ENCODE results near the gene GP9. TPM values are rescaled to one million over a fixed set of nuclear protein-coding genes. Genes with fewer than 3 reads are reported as not detected.

The GP9 gene
- total and polyA plus RNA-seq, 2 donors from 2014 or later: 0.49 TPM; not detected in 1

DNA sequence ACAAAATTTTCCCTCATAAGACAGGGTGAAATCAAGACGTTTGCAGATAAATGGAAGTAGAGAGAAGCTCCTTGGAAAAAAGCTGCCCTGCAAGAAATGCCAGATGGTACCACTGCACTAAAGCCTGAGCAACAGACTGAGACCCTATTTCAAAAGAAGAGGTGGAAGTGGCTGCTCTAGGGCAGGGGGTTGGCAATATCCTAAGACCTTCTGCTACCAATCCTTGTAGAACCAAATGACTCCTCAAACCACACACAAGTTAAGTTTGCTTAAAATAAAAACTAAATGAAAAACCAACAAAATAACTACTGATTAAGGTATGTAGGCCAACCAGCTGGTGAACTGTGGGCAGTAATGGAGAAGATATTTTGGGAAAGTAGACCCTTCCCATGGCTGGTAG is 39.7 kb downstream of the GP9 start:
- FAIRE-seq: no peak
- intact Hi-C loops (cut with DNase I): no loop called here
- no peak overlapping the region for H3K4me3 ChIP-seq (ENCODE audit: low read length in 3 of 3)

GRCh38 chr3:129101370-129102138 is 41.0 kb downstream of the GP9 start:
- TF ChIP-seq, protein P1, sequence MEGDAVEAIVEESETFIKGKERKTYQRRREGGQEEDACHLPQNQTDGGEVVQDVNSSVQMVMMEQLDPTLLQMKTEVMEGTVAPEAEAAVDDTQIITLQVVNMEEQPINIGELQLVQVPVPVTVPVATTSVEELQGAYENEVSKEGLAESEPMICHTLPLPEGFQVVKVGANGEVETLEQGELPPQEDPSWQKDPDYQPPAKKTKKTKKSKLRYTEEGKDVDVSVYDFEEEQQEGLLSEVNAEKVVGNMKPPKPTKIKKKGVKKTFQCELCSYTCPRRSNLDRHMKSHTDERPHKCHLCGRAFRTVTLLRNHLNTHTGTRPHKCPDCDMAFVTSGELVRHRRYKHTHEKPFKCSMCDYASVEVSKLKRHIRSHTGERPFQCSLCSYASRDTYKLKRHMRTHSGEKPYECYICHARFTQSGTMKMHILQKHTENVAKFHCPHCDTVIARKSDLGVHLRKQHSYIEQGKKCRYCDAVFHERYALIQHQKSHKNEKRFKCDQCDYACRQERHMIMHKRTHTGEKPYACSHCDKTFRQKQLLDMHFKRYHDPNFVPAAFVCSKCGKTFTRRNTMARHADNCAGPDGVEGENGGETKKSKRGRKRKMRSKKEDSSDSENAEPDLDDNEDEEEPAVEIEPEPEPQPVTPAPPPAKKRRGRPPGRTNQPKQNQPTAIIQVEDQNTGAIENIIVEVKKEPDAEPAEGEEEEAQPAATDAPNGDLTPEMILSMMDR (IDR thresholded peaks at IDR 0.05; ENCODE audit: borderline replicate concordance, extremely low read depth, insufficient read depth): no peak
- no peak for FAIRE-seq

More for the DNA sequence above, 39.7 kb downstream of the GP9 start:
- no peaks in the 10 kb centered on the region for H3K9me3 ChIP-seq (ENCODE audit: control insufficient read depth in 2 of 3, insufficient read depth in 1 of 3, low read length in 3 of 3)
- H3K4me1 ChIP-seq (ENCODE audit: control insufficient read depth in 2 of 3, insufficient read depth in 2 of 3, low read depth in 1 of 3, low read length in 3 of 3): peaks cover 0 to 3% (median 0%) of the 10 kb centered on the region in 3 donors
- H3K27ac ChIP-seq (ENCODE audit: low read depth in 2 of 2, low read length in 2 of 2): no peak overlapping the region
- no peak overlapping the region for H3K9ac ChIP-seq (ENCODE audit: low read length in 3 of 3)
- peaks cover 0 to 2% (median 2%) of the 10 kb centered on the region in 3 donors for H3K36me3 ChIP-seq (ENCODE audit: control insufficient read depth in 2 of 3, insufficient read depth in 3 of 3, low read length in 3 of 3)
- TF ChIP-seq, protein P1 (IDR thresholded peaks at IDR 0.05; ENCODE audit: borderline replicate concordance, extremely low read depth, insufficient read depth): no peak
- DNase-seq: no peak
- no peaks in the 10 kb centered on the region for H3K27me3 ChIP-seq (ENCODE audit: control insufficient read depth, insufficient read depth, low read length)

DNA sequence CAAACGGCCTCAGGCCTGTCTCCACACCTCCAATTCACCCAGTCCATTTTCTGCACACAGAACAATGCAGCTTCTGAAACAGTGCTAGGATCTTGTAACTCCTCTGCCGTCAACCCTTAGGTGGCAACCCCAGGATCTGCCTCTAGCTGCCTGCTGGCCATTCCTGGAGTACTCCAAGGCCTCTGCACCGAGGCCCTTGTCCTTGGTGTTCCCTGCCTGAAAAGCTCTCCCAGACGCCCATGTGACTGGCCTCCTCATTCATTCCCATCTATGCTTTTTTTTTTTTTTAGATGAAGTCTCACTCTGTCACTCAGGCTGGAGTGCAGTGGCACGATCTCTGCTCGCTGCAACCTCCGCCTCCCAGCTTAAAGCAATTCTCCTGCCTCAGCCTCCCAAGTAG is 42.7 kb downstream of the GP9 start:
- Histone ChIP-seq H3K27ac (ENCODE audit: low read depth in 2 of 2, low read length in 2 of 2) (no peak overlapping the region), H3K4me3 (ENCODE audit: low read length in 3 of 3) (no peak overlapping the region)

More at GRCh38 chr3:129101370-129102138, 41.0 kb downstream of the GP9 start:
- intact Hi-C loops (cut with DNase I): no loop called here
- peaks cover 0 to under 1% (median 0%) of the 10 kb centered on the region in 3 donors for H3K36me3 ChIP-seq (ENCODE audit: control insufficient read depth in 2 of 3, insufficient read depth in 3 of 3, low read length in 3 of 3)
- no peak overlapping the region for H3K9ac ChIP-seq (ENCODE audit: low read length in 3 of 3)
- DNase-seq: peak in 3 of 5 donors; percentile 24 to 52 (median 29)
- H3K27ac ChIP-seq (ENCODE audit: low read depth in 2 of 2, low read length in 2 of 2): no peak overlapping the region
- no peaks in the 10 kb centered on the region for H3K9me3 ChIP-seq (ENCODE audit: control insufficient read depth in 2 of 3, insufficient read depth in 1 of 3, low read length in 3 of 3)
- peaks cover 0 to 7% (median 0%) of the 10 kb centered on the region in 3 donors for H3K4me1 ChIP-seq (ENCODE audit: control insufficient read depth in 2 of 3, insufficient read depth in 2 of 3, low read depth in 1 of 3, low read length in 3 of 3)
- H3K27me3 ChIP-seq (ENCODE audit: control insufficient read depth, insufficient read depth, low read length): no peaks in the 10 kb centered on the region
- H3K4me3 ChIP-seq (ENCODE audit: low read length in 3 of 3): no peak overlapping the region

More for the DNA sequence above, 42.7 kb downstream of the GP9 start:
- DNase-seq: peak in 1 of 5 donors; percentile 5
- no peaks in the 10 kb centered on the region for H3K9me3 ChIP-seq (ENCODE audit: control insufficient read depth in 2 of 3, insufficient read depth in 1 of 3, low read length in 3 of 3)
- no peaks in the 10 kb centered on the region for H3K27me3 ChIP-seq (ENCODE audit: control insufficient read depth, insufficient read depth, low read length)
- H3K9ac ChIP-seq (ENCODE audit: low read length in 3 of 3): no peak overlapping the region
- no peak for FAIRE-seq
- peaks cover 0 to 5% (median 0%) of the 10 kb centered on the region in 3 donors for H3K36me3 ChIP-seq (ENCODE audit: control insufficient read depth in 2 of 3, insufficient read depth in 3 of 3, low read length in 3 of 3)
- H3K4me1 ChIP-seq (ENCODE audit: control insufficient read depth in 2 of 3, insufficient read depth in 2 of 3, low read depth in 1 of 3, low read length in 3 of 3): peaks cover 0 to 13% (median 0%) of the 10 kb centered on the region in 3 donors
- TF ChIP-seq, protein P1 (IDR thresholded peaks at IDR 0.05; ENCODE audit: borderline replicate concordance, extremely low read depth, insufficient read depth): no peak
- intact Hi-C loops (cut with DNase I): no loop called here

All from kidney (tissue), 14 donors.